GM18519 (cell line): Measurements from ENCODE around the gene PGC.
"Not testable (repeated sequence)": the region's sequence is repeated elsewhere in the genome, so short reads cannot be mapped to it uniquely, and the experiment has no call there.

Experiments
- ATAC-seq: cut with Tn5 transposase; IDR thresholded peaks from one replicate; pipeline ENCODE4 v1.9.1; 2021; ENCODE audit warnings: mild to moderate bottlenecking, moderate library complexity; ENCODE audit not compliant: unreplicated experiment, low FRiP score

The PGC gene

DNA sequence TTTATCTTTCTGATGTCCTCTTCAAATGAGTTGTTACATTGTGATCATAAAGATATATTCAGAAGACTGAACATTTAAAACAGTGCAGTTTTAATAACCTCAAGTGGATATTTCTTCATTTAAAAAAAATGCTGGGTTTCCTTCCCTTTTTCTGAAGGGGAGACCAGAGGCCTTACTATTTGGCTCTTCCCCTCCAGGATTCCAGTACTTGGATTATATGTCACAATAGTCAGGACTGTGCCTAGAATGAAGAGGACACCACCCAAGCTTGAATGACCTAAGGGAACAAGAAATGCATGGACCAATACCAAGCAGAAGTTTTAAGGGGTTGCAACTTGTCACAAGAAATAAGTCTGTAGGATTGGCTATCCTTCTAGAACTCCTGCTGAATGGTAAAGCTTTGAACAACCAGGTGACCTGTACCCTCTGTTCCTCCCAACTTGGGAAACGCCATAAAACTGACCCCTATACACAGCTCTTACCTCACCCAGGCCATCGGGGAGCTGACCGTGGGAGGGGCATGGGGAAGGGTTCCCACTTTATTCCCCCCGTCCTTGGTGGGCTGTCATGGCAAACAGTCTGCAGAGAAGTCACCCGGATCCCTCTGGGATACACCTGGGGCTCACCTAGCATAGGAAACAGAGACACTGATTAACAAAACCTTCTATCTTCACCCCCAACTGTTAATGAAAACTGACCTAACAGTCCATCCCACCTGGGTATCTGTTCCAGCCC is 30.5 kb upstream of the PGC start:
- ATAC-seq, result no peak

- ATAC-seq, result no peak
These were observed 28.2 kb upstream of the PGC start for GRCh38 chr6:41775293-41775882.

- ATAC-seq, result no peak
These were observed 27.6 kb upstream of the PGC start for GRCh38 chr6:41774841-41775240.

DNA sequence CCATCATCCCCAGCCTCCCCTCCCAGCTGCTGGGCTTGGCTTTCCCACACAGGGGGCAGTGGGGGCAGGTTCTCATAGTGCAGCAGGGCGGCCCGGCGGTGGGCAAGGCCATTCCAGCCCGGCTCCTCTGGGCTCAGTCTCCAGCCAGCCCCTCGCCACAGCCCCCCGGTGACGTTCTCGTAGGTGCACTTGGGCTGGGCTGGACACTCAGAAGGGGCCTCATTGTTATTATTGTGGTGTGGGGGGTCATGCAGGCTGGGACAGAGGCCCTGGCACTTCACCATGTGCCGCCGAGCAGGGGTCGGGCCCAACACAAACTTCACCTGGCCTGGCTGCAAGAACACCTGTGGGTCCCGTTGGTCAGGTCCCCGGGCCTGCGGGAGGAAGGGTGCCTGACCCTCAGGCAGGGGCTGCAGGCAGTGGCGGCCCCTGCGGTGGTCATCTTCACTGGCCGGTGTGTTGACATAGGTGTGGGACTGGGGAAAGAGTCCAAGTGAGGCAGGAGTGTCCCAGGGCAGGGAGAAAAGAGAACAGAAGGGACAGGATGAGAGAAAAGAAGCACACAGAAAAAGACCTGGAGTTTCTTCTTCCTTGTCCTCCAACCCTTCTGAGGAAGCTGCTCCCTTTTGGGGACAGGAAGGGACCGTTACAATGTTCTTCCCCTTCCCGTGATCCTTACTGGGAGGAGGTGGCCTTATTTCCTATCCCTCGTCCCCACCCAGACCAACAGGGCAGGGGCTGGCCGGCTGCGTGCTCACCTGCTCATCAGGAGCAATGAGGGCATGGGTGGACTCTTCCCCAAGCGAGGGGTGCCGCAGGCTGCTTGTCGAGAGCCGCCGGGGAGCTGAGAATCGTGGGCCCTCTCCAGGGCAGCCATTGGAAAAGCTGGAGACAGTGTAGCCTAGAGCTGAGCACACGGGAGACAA is 24.1 kb upstream of the PGC start:
- ATAC-seq, result no peak

DNA sequence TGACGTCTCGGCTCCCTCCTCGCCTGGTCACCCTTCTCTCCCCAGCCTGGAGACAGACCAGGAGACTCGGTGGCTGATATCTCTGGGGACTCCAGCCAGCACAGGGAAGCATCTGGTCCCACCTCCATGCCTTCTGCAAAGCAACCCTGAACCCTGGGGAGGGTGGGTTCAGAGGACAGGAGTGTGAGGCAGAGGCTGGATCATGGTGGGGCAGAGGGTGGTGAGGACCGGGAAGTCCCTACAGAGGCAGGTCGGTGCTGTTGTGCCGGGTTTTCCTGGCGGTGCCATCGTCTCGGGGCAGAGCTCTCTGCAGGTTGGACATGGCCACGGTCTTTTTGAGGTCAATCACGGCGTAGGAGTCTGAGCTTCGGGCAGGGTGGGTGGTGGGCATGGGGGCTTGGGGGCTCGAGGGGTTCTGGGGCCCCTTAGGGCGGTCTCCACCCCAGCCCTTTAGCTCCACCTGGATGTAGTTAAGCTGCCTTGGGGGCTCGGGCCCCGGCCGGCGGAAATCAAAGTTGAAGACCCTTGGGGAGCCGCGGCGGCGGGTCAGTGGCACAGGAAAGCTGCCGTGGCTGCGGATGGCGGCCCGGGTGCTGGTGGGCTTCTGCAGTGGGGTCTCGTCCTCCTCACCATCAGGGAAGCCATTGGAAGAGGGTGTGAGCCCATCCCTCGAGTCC is 23.3 kb upstream of the PGC start:
- ATAC-seq, result no peak

- ATAC-seq, result no peak
These were observed 22.2 kb upstream of the PGC start for GRCh38 chr6:41769376-41769775.

GRCh38 chr6:41768545-41769308 is 21.5 kb upstream of the PGC start:
- no peak for ATAC-seq

- no peak for ATAC-seq
These were observed 20.1 kb upstream of the PGC start for GRCh38 chr6:41767112-41767833.

- not testable (repeated sequence) for ATAC-seq
These were observed 19.0 kb upstream of the PGC start for GRCh38 chr6:41766043-41766664.

DNA sequence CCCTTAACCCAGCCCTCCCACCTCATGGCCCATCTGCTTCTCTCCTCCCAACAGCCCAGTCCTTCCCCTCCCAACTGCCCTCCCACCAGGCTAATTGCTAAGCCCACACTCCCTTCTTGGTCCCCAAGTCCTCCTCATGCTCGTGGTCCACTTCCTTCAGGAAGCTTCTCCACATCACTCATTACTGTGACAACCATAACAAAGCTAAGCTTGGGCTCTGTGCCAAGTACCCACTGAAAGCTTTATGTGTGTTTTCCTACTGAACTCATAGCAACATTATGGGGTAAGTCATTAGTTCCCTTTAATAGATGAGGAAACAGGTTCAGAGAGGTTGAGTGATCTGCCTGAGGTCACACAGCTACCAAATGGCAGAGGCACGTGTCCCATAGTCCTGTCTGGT is 16.3 kb upstream of the PGC start:
- no peak for ATAC-seq

DNA sequence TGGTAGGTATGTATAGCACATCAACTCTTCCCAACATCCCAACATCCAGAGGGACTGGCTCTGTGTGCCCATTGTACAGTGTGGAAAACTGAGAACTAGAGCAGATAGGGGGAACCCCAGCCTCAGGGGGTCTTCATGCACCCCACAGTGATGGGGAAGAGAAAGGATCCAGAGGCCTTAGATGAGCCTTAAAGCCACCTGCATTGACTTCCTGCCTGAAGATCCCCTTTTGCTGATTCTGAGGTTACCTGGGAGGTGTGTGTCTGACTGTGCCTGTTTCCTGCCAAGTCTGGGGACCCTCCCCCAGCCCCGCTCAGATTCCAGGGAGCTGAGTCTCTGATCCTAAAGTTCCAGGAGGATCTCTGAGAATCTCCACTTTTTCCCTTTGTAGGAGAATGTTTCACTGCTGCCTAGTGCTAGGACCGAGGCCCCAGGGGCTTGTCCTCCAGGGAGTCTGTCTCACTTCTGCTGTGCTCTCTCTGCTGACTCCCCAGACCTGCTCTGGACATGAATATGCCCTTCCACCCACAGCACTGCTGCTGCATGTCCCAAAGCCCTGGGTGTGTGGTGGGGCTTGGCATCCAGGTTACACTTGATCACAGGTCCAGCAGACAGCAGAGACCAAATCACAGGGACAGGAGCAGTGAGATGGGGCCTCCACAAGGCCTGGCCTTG is 12.8 kb upstream of the PGC start:
- ATAC-seq, result no peak

DNA sequence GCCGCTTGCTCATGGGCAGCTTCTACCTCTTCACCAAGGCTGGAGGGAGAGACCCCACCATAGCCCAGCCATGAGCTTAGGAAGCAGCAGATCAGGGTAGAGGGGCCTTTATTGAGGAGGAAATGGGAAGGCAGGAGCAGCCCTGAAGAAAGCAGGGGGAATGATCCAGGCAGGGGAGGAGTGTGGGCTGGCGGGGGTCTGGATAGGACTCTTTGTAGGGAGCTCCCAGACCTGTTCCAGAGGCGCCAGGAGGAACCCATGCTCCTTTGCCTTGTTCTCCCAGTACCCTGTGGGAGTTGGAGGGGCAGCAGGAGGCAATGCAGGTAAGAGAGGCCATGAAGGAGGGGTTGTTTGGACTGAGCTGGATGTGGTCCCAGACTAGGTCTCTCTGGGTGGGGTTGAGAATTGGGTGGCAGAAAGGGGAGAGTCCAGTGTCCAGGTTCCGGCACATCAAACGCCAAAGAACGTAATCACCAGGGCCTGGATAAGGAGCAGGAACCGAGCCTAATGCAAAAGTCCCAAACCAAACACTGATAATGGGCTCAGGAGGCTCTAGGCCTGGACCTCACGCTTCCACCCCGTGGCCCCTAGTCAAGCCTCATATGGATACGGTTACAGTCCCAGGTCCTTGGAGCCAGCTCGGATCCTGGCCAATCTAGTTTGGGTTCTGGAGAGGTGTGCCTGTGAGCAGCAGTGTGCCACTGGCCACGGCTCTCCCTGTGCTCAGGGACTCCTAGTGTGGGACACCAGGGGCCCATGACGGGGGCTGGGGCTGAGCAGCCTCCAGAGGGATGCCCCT is 12.1 kb upstream of the PGC start:
- ATAC-seq, result no peak

GRCh38 chr6:41758641-41759035 is 11.4 kb upstream of the PGC start:
- ATAC-seq, result no peak

DNA sequence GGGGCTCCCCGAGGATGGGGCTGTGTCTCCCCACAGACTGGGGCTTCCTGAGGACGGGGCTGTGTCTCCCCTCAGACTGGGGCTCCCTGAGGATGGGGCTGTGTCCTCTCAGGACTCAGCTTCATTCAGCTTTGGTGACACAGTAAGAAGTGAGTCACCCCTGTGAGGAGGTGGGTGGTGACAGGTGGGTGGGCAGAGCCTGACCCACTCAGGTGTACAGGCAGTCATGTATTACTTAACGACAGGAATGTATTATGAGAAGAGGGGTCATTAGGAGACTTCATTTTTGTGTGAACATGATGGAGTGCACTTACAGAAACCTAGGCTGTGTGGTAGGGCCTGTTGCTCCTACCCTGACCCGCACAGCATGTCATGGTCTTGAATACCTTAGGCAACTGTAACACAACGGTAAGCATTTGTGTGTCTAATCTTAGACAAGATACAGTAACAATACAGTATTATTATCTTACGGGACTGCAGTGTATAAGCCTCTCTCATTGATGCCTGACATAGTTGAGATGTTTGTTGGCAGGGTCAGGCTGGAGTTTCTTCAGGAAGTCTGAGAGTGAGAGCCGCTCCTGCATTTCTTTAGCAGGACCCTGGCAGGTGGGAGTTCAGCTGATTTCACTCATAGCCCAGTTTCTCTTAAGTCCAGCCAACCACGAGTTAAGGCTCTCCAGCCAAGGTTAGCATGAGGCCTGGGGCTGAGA is 10.9 kb upstream of the PGC start:
- no peak for ATAC-seq

- ATAC-seq, result no peak
These were observed 10.1 kb upstream of the PGC start for GRCh38 chr6:41757271-41757670.

GRCh38 chr6:41756354-41756753 is 9.2 kb upstream of the PGC start:
- ATAC-seq, result no peak

GRCh38 chr6:41755895-41756294 is 8.7 kb upstream of the PGC start:
- ATAC-seq, result no peak
